ENCODE measurements around the gene SLMAP. TPM values are rescaled to one million over a fixed set of nuclear protein-coding genes. Genes with fewer than 3 reads are reported as not detected.

The SLMAP gene
- polyA plus RNA-seq, 1 of the 3 experiments (the other 2 are of a cell fraction) = 10.5 TPM

DNA sequence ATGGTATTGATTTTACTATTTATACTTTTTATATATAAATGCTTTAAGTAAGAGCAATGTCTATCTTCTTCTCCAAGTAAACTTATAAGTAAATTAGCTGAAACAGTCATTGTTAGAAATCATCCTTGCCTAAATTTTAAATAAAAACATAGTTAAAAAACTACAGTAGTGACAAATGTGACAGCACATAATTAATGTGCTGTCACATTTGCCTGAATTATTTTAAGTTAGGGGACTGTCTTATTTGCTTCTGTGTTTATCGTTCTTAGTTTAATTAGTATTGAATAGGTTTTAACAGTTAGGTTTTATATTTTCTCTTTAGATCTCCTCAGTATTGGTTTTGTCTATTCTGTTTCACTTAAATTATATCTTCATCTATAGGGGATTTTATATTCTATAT, 36.1 kb downstream of the SLMAP start:
- no peaks in the 10 kb centered on the region for H3K9me2 ChIP-seq
- TF ChIP-seq EZH2phosphoT487 (IDR thresholded peaks at IDR 0.05; ENCODE audit: borderline replicate concordance, low read depth) = no peak
- TF ChIP-seq FOXJ3 (CRISPR knock-in tag; IDR thresholded peaks at IDR 0.05) = no peak
- no peak for TF ChIP-seq USF1 (IDR thresholded peaks at IDR 0.05; ENCODE audit: borderline replicate concordance, low read depth)
- TF ChIP-seq FOXM1 (IDR thresholded peaks at IDR 0.05; ENCODE audit: low read depth) = no peak
- TF ChIP-seq MEF2A (IDR thresholded peaks at IDR 0.05; ENCODE audit: borderline replicate concordance, low read depth) = no peak
- TF ChIP-seq SIN3A (IDR thresholded peaks at IDR 0.05; ENCODE audit: borderline replicate concordance, low read depth, low read length) = no peak
- TF ChIP-seq FOSL2 (IDR thresholded peaks at IDR 0.05; ENCODE audit: borderline replicate concordance, low read depth) = no peak
- TF ChIP-seq, protein P1, sequence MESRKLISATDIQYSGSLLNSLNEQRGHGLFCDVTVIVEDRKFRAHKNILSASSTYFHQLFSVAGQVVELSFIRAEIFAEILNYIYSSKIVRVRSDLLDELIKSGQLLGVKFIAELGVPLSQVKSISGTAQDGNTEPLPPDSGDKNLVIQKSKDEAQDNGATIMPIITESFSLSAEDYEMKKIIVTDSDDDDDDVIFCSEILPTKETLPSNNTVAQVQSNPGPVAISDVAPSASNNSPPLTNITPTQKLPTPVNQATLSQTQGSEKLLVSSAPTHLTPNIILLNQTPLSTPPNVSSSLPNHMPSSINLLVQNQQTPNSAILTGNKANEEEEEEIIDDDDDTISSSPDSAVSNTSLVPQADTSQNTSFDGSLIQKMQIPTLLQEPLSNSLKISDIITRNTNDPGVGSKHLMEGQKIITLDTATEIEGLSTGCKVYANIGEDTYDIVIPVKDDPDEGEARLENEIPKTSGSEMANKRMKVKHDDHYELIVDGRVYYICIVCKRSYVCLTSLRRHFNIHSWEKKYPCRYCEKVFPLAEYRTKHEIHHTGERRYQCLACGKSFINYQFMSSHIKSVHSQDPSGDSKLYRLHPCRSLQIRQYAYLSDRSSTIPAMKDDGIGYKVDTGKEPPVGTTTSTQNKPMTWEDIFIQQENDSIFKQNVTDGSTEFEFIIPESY (IDR thresholded peaks at IDR 0.05; ENCODE audit: borderline replicate concordance, low read depth) = no peak
- TF ChIP-seq RXRA (IDR thresholded peaks at IDR 0.05; ENCODE audit: borderline replicate concordance, low read depth) = no peak
- no peak for TF ChIP-seq CHD2 (IDR thresholded peaks at IDR 0.05; ENCODE audit: low read length, partially characterized antibody)
- TF ChIP-seq TEAD4 (IDR thresholded peaks at IDR 0.05; ENCODE audit: borderline replicate concordance, insufficient read depth) = no peak
- TF ChIP-seq, protein P2, sequence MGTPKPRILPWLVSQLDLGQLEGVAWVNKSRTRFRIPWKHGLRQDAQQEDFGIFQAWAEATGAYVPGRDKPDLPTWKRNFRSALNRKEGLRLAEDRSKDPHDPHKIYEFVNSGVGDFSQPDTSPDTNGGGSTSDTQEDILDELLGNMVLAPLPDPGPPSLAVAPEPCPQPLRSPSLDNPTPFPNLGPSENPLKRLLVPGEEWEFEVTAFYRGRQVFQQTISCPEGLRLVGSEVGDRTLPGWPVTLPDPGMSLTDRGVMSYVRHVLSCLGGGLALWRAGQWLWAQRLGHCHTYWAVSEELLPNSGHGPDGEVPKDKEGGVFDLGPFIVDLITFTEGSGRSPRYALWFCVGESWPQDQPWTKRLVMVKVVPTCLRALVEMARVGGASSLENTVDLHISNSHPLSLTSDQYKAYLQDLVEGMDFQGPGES (IDR thresholded peaks at IDR 0.05; ENCODE audit: low read depth, low read length) = no peak
- TF ChIP-seq GABPA (IDR thresholded peaks at IDR 0.05; ENCODE audit: low read depth) = no peak
- TF ChIP-seq PBX3 (IDR thresholded peaks at IDR 0.05) = no peak
- no peak for TF ChIP-seq NRF1 (IDR thresholded peaks at IDR 0.05; ENCODE audit: low read depth, low read length)
- TF ChIP-seq EP300 (IDR thresholded peaks at IDR 0.05; ENCODE audit: borderline replicate concordance in 1 of 2, low read depth in 1 of 2, low read length in 1 of 2) = no peak
- 98% methylated on average over 1 of the region's 1 CpG for WGBS (ENCODE audit: low lambda C conversion rate)
- no peak overlapping the region for H3K9ac ChIP-seq
- peaks cover 8 to 15% of the 10 kb centered on the region in 2 experiments; a peak in 3 of 4 replicates for H3K4me1 ChIP-seq (ENCODE audit: control insufficient read depth in 1 of 2, insufficient read depth in 2 of 2, low read depth in 1 of 2, low read length in 1 of 2)
- DNase-seq = no peak
- H3K4me3 ChIP-seq (ENCODE audit: low read depth in 2 of 2, low read length in 1 of 2) = no peak overlapping the region
- H3K79me2 ChIP-seq (ENCODE audit: insufficient read depth) = peaks cover 69% of the 10 kb centered on the region
- CTCF ChIA-PET = no interaction called here
- H3K4me2 ChIP-seq = no peak overlapping the region
- POLR2A ChIA-PET = no interaction called here
- H3K27ac ChIP-seq (ENCODE audit: low read depth in 2 of 2, low read length in 1 of 2) = no peak overlapping the region
- H3K36me3 ChIP-seq (replicated peaks in 1 of 2; ENCODE audit: control insufficient read depth in 1 of 2, insufficient read depth in 2 of 2, low read length in 1 of 2) = peaks cover 0 to 3% of the 10 kb centered on the region in 2 experiments
- no peaks in the 10 kb centered on the region for H3K9me3 ChIP-seq
- H2AFZ ChIP-seq (ENCODE audit: low read depth) = no peak overlapping the region
- H3K27me3 ChIP-seq (ENCODE audit: insufficient read depth) = no peaks in the 10 kb centered on the region
- peaks cover 4% of the 10 kb centered on the region for H3F3A ChIP-seq (replicated peaks; ENCODE audit: insufficient read depth)
- H4K20me1 ChIP-seq (ENCODE audit: insufficient read depth) = peaks cover 21% of the 10 kb centered on the region

Data from SK-N-SH (cell line).